ENCODE measurements around the gene C19orf33.

- TF ChIP-seq REST (IDR thresholded peaks at IDR 0.05; ENCODE audit: insufficient replicate concordance, low read depth): no peak
- TF ChIP-seq CTCF (IDR thresholded peaks at IDR 0.05; ENCODE audit: insufficient read depth, low read length): no peak
- TF ChIP-seq POLR2AphosphoS5 (IDR thresholded peaks at IDR 0.05; ENCODE audit: low read depth): no peak
- TF ChIP-seq GABPA (IDR thresholded peaks at IDR 0.05; ENCODE audit: low read depth): no peak
- no peak for TF ChIP-seq SPI1 (IDR thresholded peaks at IDR 0.05; ENCODE audit: borderline replicate concordance, low read depth)
Measured at GRCh38 chr19:38346837-38347236, 42.8 kb downstream of the C19orf33 start.
